ENCODE data around the gene MAGI1. TPM values are rescaled to one million over a fixed set of nuclear protein-coding genes. Genes with fewer than 3 reads are reported as not detected.

Gene MAGI1
- total RNA-seq, 3 donors from 2014 or later (not counting 1 experiment from before 2014, with no cell fraction given) = not detected

- intact Hi-C loops (cut with micrococcal nuclease) = no loop called here
- WGBS (ENCODE audit: insufficient coverage) = 84% methylated on average over 6 of the region's 6 CpGs
- Histone ChIP-seq H3K36me3 (ENCODE audit: control insufficient read depth, insufficient read depth, low read length) (no peaks in the 10 kb centered on the region), H3K4me3 (ENCODE audit: low read length) (no peak overlapping the region), H3K27me3 (ENCODE audit: control insufficient read depth, insufficient read depth, low read length) (no peaks in the 10 kb centered on the region), H3K4me1 (ENCODE audit: control insufficient read depth, insufficient read depth, low read length) (no peaks in the 10 kb centered on the region), H3K9me3 (ENCODE audit: control insufficient read depth, insufficient read depth, low read length) (no peaks in the 10 kb centered on the region), H3K27ac (ENCODE audit: low read length) (no peak overlapping the region)
- TF ChIP-seq CTCF (IDR thresholded peaks at IDR 0.05) = no peak
- peaks cover 6 to 11% of the 10 kb centered on the region in 2 donors for H3K9me3 Mint-ChIP-seq
- no peaks in the 10 kb centered on the region for H3K27me3 Mint-ChIP-seq (ENCODE audit: low read depth in 2 of 2)
- no peak overlapping the region for H3K27ac Mint-ChIP-seq
- H3K4me3 Mint-ChIP-seq = no peak overlapping the region
- H3K4me1 Mint-ChIP-seq = no peaks in the 10 kb centered on the region
- no peaks in the 10 kb centered on the region for H3K36me3 Mint-ChIP-seq
- ATAC-seq = no peak
- no peak for DNase-seq
Measured at GRCh38 chr3:65500398-65501306, 538.1 kb downstream of the MAGI1 start.

GRCh38 chr3:65497846-65498245 is 540.9 kb downstream of the MAGI1 start:
- DNase-seq = no peak
- Mint-ChIP-seq H3K27me3 (ENCODE audit: low read depth in 2 of 2) (no peaks in the 10 kb centered on the region), H3K9me3 (peaks cover 10 to 14% of the 10 kb centered on the region in 2 donors), H3K4me1 (no peaks in the 10 kb centered on the region), H3K27ac (no peak overlapping the region), H3K36me3 (no peaks in the 10 kb centered on the region), H3K4me3 (no peak overlapping the region)
- 83% methylated on average over 7 of the region's 8 CpGs for WGBS (ENCODE audit: insufficient coverage)
- intact Hi-C loops (cut with micrococcal nuclease) = no loop called here
- TF ChIP-seq CTCF (IDR thresholded peaks at IDR 0.05) = no peak
- Histone ChIP-seq H3K4me1 (ENCODE audit: control insufficient read depth, insufficient read depth, low read length) (no peaks in the 10 kb centered on the region), H3K27ac (ENCODE audit: low read length) (no peak overlapping the region), H3K9me3 (ENCODE audit: control insufficient read depth, insufficient read depth, low read length) (no peaks in the 10 kb centered on the region), H3K4me3 (ENCODE audit: low read length) (no peak overlapping the region), H3K36me3 (ENCODE audit: control insufficient read depth, insufficient read depth, low read length) (no peaks in the 10 kb centered on the region), H3K27me3 (ENCODE audit: control insufficient read depth, insufficient read depth, low read length) (no peaks in the 10 kb centered on the region)
- ATAC-seq = no peak

GRCh38 chr3:65497236-65497635 is 541.5 kb downstream of the MAGI1 start:
- 91% methylated on average over 2 of the region's 2 CpGs for WGBS (ENCODE audit: insufficient coverage)
- Mint-ChIP-seq H3K27ac (no peak overlapping the region), H3K27me3 (ENCODE audit: low read depth in 2 of 2) (no peaks in the 10 kb centered on the region)

More at GRCh38 chr3:65497236-65497635, 541.5 kb downstream of the MAGI1 start:
- no peaks in the 10 kb centered on the region for H3K4me1 ChIP-seq (ENCODE audit: control insufficient read depth, insufficient read depth, low read length)
- Mint-ChIP-seq H3K4me3 (no peak overlapping the region), H3K9me3 (peaks cover 11 to 12% of the 10 kb centered on the region in 2 donors), H3K36me3 (no peaks in the 10 kb centered on the region), H3K4me1 (no peaks in the 10 kb centered on the region)
- H3K27ac ChIP-seq (ENCODE audit: low read length) = no peak overlapping the region
- H3K4me3 ChIP-seq (ENCODE audit: low read length) = no peak overlapping the region
- no peak for TF ChIP-seq CTCF (IDR thresholded peaks at IDR 0.05)
- intact Hi-C loops (cut with micrococcal nuclease) = no loop called here
- no peaks in the 10 kb centered on the region for H3K27me3 ChIP-seq (ENCODE audit: control insufficient read depth, insufficient read depth, low read length)
- DNase-seq (no peak), ATAC-seq (no peak)
- no peaks in the 10 kb centered on the region for H3K36me3 ChIP-seq (ENCODE audit: control insufficient read depth, insufficient read depth, low read length)
- no peaks in the 10 kb centered on the region for H3K9me3 ChIP-seq (ENCODE audit: control insufficient read depth, insufficient read depth, low read length)

Measured in natural killer cell (primary cell).